GM12878 (cell line): ENCODE measurements around the gene SPINK4. TPM values are rescaled to one million over a fixed set of nuclear protein-coding genes. Genes with fewer than 3 reads are reported as not detected.

Experiments used
- CBX5 ChIP-seq: sonication (generic); IDR thresholded peaks from 2 replicates; pipeline ENCODE4 v1.6.1; 2016; ENCODE audit warnings: low read depth, moderate library complexity, mild to moderate bottlenecking, inconsistent platforms
- CEBPB ChIP-seq, 2 experiments: fragments of 150-350 bp in 1 of 2; IDR thresholded peaks; 2 replicates each; pipeline ENCODE4 v1.6.1; 2012 to 2014; ENCODE audit warnings: low read depth in 2 of 2, low read length in 2 of 2, borderline replicate concordance in 1 of 2, inconsistent platforms in 1 of 2
- CHD4 ChIP-seq: fragments of 200-600 bp; sonication (generic); IDR thresholded peaks from 2 replicates; pipeline ENCODE4 v1.6.1; 2016; ENCODE audit warnings: mild to moderate bottlenecking
- CREM ChIP-seq: IDR thresholded peaks from 2 replicates; pipeline ENCODE4 v1.6.1; 2014; ENCODE audit warnings: antibody characterized with exemption, low read depth
- FOS ChIP-seq: IDR thresholded peaks from 3 replicates; pipeline ENCODE4 v1.6.1; 2011; ENCODE audit warnings: borderline replicate concordance; ENCODE audit not compliant: insufficient read length; ENCODE audit errors: extremely low read depth
- HSF1 ChIP-seq: fragments of 150-350 bp; IDR thresholded peaks from 2 replicates; pipeline ENCODE4 v1.6.1; 2014; ENCODE audit warnings: mild to moderate bottlenecking, low read depth, low read length
- KAT2A ChIP-seq: conservative IDR thresholded peaks from 2 replicates; pipeline ENCODE4 v1.6.1; 2011; ENCODE audit warnings: low read depth, low read length; ENCODE audit not compliant: control insufficient read depth
- MTA3 ChIP-seq: IDR thresholded peaks from 2 replicates; pipeline ENCODE4 v1.6.1; 2012; ENCODE audit warnings: low read length, inconsistent platforms, borderline replicate concordance
- MXI1 ChIP-seq: fragments of 150-350 bp; IDR thresholded peaks from 2 replicates; pipeline ENCODE4 v1.6.1; 2011; ENCODE audit warnings: low read depth, mild to moderate bottlenecking, inconsistent platforms, low read length, improper control_type of control experiment
- NR2C1 ChIP-seq: fragments of 450-650 bp; IDR thresholded peaks from 2 replicates; pipeline ENCODE4 v1.6.1; 2017; ENCODE audit warnings: antibody characterized with exemption, mild to moderate bottlenecking, moderate library complexity
- NRF1 ChIP-seq: conservative IDR thresholded peaks from 2 replicates; pipeline ENCODE4 v1.6.1; 2011; ENCODE audit warnings: mild to moderate bottlenecking, low read depth, low read length, improper control_type of control experiment
- RB1 ChIP-seq: fragments of 450-650 bp; formaldehyde crosslinking; IDR thresholded peaks from 2 replicates; pipeline ENCODE4 v1.6.1; 2017; ENCODE audit warnings: mild to moderate bottlenecking, borderline replicate concordance
- SMAD5 ChIP-seq: IDR thresholded peaks from 2 replicates; pipeline ENCODE4 v1.6.1; 2016; ENCODE audit warnings: antibody characterized with exemption, low read depth
- SREBF1 ChIP-seq: IDR thresholded peaks from 2 replicates; pipeline ENCODE4 v1.6.1; 2012; ENCODE audit warnings: mild to moderate bottlenecking, low read length
- SUPT20H ChIP-seq: IDR thresholded peaks from 2 replicates; pipeline ENCODE4 v1.6.1; 2011; ENCODE audit warnings: low read depth, mild to moderate bottlenecking, low read length, moderate library complexity, borderline replicate concordance; ENCODE audit not compliant: control insufficient read depth
- WRNIP1 ChIP-seq: IDR thresholded peaks from 2 replicates; pipeline ENCODE4 v1.6.1; 2011; ENCODE audit warnings: low read depth, low read length, improper control_type of control experiment, borderline replicate concordance
- ZZZ3 ChIP-seq: IDR thresholded peaks from 2 replicates; pipeline ENCODE4 v1.6.1; 2011; ENCODE audit warnings: low read depth; ENCODE audit not compliant: control insufficient read depth, insufficient read length
- polyA plus RNA-seq, 11 experiments: library from polyadenylated mRNA; depleted of rRNA in 4 of 11; unstranded in 6 of 11; stranded (reverse) in 5 of 11; fragments of >200 nt; fragmentation: Nextera tagmentation in 4 of 11; fragmentation: Illumina TruSeq in 1 of 11; extraction: Ambion mirVana in 4 of 11; extraction: Trizol in 1 of 11; gene quantifications; 1 replicate in 1 of 11; 2 replicates in 10 of 11; pipeline versions ENCODE4 v1.2.1 to v1.2.3, GENCODE V29; 2011 to 2016; ENCODE audit warnings: inconsistent platforms in 2 of 11, missing spikeins in 2 of 11, low read depth in 1 of 11
- total RNA-seq, 4 experiments: library from RNA; depleted of rRNA in 3 of 4; stranded (reverse); fragments of >200 nt in 3 of 4; fragmentation: Illumina TruSeq in 1 of 4; extraction: Trizol in 1 of 4; gene quantifications; 2 replicates each; pipeline versions ENCODE4 v1.2.1 to v1.2.3, GENCODE V29; 2013 to 2021
- TF ChIP-seq, protein P1 (sequence below): fragments of 450-650 bp; IDR thresholded peaks from 2 replicates; pipeline ENCODE4 v1.6.1; 2017; ENCODE audit warnings: low read depth, mild to moderate bottlenecking, moderate library complexity
- TF ChIP-seq, protein P2 (sequence below): fragments of 450-650 bp; IDR thresholded peaks from 2 replicates; pipeline ENCODE4 v1.6.1; 2018; ENCODE audit warnings: mild to moderate bottlenecking, low read depth, moderate library complexity; ENCODE audit not compliant: partially characterized antibody
- TF ChIP-seq, protein P3 (sequence below), 3 experiments: IDR thresholded peaks in 2 of 3; conservative IDR thresholded peaks in 1 of 3; 2 replicates each; pipeline ENCODE4 v1.5.1; 2011; ENCODE audit warnings: low read depth in 3 of 3, low read length in 3 of 3, mild to moderate bottlenecking in 3 of 3, control low read depth in 2 of 3, moderate library complexity in 2 of 3, inconsistent platforms in 1 of 3, mixed read lengths in 1 of 3; ENCODE audit not compliant: control insufficient read depth in 2 of 3, insufficient read depth in 1 of 3; ENCODE audit errors: extremely low read depth in 1 of 3

The SPINK4 gene
- total and polyA plus RNA-seq, 10 of the 15 experiments (the other 5 are each of a cell fraction or from before 2014, with no cell fraction given), result not detected

- TF ChIP-seq, protein P1, sequence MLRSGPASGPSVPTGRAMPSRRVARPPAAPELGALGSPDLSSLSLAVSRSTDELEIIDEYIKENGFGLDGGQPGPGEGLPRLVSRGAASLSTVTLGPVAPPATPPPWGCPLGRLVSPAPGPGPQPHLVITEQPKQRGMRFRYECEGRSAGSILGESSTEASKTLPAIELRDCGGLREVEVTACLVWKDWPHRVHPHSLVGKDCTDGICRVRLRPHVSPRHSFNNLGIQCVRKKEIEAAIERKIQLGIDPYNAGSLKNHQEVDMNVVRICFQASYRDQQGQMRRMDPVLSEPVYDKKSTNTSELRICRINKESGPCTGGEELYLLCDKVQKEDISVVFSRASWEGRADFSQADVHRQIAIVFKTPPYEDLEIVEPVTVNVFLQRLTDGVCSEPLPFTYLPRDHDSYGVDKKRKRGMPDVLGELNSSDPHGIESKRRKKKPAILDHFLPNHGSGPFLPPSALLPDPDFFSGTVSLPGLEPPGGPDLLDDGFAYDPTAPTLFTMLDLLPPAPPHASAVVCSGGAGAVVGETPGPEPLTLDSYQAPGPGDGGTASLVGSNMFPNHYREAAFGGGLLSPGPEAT, result peak; percentile 87
- peak in 1 of 2 experiments; percentile 95; a peak in 2 of 4 replicates for TF ChIP-seq CEBPB (IDR thresholded peaks at IDR 0.05; ENCODE audit: borderline replicate concordance in 1 of 2, low read depth in 2 of 2, low read length in 2 of 2)
- TF ChIP-seq WRNIP1, result no peak
- TF ChIP-seq, protein P2, sequence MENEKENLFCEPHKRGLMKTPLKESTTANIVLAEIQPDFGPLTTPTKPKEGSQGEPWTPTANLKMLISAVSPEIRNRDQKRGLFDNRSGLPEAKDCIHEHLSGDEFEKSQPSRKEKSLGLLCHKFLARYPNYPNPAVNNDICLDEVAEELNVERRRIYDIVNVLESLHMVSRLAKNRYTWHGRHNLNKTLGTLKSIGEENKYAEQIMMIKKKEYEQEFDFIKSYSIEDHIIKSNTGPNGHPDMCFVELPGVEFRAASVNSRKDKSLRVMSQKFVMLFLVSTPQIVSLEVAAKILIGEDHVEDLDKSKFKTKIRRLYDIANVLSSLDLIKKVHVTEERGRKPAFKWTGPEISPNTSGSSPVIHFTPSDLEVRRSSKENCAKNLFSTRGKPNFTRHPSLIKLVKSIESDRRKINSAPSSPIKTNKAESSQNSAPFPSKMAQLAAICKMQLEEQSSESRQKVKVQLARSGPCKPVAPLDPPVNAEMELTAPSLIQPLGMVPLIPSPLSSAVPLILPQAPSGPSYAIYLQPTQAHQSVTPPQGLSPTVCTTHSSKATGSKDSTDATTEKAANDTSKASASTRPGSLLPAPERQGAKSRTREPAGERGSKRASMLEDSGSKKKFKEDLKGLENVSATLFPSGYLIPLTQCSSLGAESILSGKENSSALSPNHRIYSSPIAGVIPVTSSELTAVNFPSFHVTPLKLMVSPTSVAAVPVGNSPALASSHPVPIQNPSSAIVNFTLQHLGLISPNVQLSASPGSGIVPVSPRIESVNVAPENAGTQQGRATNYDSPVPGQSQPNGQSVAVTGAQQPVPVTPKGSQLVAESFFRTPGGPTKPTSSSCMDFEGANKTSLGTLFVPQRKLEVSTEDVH, result peak; percentile 89
- TF ChIP-seq SREBF1, result 0 out of 2 replicates have a peak, but pooled peaks have one; percentile 39
- TF ChIP-seq, protein P3, sequence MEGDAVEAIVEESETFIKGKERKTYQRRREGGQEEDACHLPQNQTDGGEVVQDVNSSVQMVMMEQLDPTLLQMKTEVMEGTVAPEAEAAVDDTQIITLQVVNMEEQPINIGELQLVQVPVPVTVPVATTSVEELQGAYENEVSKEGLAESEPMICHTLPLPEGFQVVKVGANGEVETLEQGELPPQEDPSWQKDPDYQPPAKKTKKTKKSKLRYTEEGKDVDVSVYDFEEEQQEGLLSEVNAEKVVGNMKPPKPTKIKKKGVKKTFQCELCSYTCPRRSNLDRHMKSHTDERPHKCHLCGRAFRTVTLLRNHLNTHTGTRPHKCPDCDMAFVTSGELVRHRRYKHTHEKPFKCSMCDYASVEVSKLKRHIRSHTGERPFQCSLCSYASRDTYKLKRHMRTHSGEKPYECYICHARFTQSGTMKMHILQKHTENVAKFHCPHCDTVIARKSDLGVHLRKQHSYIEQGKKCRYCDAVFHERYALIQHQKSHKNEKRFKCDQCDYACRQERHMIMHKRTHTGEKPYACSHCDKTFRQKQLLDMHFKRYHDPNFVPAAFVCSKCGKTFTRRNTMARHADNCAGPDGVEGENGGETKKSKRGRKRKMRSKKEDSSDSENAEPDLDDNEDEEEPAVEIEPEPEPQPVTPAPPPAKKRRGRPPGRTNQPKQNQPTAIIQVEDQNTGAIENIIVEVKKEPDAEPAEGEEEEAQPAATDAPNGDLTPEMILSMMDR (IDR thresholded peaks at IDR 0.05 in 2 of 3, conservative IDR thresholded peaks at IDR 0.05 in 1 of 3; ENCODE audit: control insufficient read depth in 2 of 3, extremely low read depth in 1 of 3, insufficient read depth in 1 of 3, low read depth in 3 of 3, low read length in 3 of 3), result no peak
- peak; percentile 100 for TF ChIP-seq CREM
- TF ChIP-seq CHD4, result no peak
- TF ChIP-seq NRF1, result peak; percentile 87
- TF ChIP-seq MTA3, result no peak
- peak; percentile 94 for TF ChIP-seq SMAD5
- TF ChIP-seq SUPT20H, result no peak
- TF ChIP-seq NR2C1, result peak; percentile 44
- TF ChIP-seq FOS, result no peak
- no peak for TF ChIP-seq KAT2A
- TF ChIP-seq RB1, result peak; percentile 71; the same call in 1 of the 2 replicates
- TF ChIP-seq HSF1, result no peak
- peak; percentile 96 for TF ChIP-seq MXI1
- peak; percentile 92 for TF ChIP-seq CBX5
- no peak for TF ChIP-seq ZZZ3
Observed at GRCh38 chr9:33290247-33291030, 50.5 kb downstream of the SPINK4 start, which contains the start of gene NFX1 (continued).
